Raji (cell line): Measurements from ENCODE around the gene OR52J3.

Source experiments
- POLR2A ChIP-seq: IDR thresholded peaks from 2 replicates; pipeline ENCODE4 v1.6.1; 2011; ENCODE audit warnings: low read depth, low read length, control low read depth; ENCODE audit not compliant: insufficient read depth

OR52J3 gene

DNA sequence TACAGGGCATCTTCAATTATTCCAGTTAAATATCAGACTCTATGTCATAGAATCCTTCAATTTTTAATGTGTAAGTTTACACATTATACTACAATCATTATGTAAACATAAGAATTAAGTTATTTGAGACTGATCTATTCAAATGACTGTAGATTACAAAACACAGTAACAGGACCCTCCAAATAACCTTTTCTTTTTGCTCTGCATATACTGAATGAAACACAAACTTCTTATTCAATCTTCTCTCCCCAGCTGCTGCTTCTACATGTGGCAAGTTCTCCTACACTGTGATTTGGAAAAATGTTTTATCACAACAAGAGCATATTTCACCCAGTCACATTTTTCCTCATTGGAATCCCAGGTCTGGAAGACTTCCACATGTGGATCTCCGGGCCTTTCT, at the start of gene OR52J3:
Gene OR52J3, plus strand, starts transcription at position 301 of the 400 bp plus-strand sequence. Its CDS starts 0 bp downstream, at position 301.
- TF ChIP-seq POLR2A: no peak

DNA sequence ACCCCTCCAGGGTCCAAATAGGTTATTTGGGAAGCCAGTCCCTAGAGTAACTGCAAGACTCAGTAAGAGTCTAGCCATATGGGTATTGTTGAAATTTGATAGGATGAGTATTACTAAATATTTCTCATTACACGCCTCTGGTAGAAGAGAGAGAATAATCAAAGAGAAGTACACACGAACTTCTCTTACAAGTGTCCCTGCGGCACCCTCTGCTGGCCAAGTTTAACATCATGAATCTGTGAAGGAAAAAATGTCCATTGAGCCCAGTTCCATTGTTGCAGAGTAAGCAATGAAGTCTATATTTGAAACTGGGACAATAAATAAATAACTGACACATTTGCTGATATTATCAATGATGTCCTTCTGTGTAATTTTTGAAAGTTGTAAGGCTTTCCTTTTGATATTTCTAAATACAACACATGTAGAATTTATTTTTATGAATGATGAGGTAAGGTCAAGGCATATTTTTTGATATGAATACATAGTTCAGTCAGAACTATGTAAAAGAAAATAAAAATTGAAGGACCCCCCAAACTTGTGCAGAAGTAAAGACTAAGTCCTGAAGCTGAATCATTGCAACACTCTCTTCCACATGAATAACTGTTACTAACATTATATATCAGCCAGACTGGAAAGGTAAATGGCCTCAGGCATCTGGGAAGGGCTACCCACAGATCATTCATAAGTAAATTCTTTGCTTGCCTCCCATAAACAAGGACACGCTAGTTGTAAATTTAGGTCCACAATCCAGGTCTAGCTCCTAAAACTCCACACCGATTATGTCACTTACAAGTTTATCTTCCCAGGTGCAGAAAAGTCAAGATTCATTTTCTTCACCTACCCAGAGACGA, 41.7 kb upstream of the OR52J3 start:
- no peak for TF ChIP-seq POLR2A

DNA sequence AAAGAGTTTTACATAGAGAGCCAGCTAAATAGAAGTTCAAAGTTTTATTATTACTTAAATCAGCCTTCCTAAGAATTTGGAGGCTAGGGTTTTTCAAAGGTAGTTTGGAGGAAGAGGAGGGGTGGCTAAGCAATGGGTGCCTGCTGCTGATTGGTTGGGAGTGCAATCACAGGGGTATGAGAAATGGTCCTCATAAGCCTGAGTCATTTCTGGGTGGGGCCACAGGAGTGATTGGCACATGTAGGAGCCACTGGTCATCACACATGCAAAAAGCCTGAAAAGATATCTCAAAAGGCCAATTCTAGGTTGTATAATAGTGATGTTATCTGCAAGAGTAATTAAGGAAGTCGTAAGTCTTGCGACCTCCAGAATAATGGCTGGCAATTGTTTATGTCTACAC, 38.8 kb upstream of the OR52J3 start:
- TF ChIP-seq POLR2A: no peak

DNA sequence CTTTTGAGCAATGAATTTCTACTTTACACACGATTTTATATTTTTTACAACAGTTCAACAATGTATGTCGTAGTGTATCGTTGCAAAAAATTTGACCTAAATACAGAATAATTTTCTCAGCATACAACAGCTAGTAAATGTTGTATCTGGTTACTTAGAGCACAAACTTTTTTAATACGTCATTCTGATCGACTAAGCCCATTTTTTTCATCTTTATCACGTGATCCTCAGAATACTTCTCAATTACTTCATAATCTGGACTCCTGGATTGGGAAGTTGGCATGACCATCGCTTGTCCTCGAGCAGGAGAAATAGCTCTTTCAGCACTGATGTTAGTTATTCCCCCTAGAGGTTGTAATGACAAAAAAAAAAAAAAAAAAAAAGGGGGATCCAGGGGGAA, 35.1 kb upstream of the OR52J3 start:
- TF ChIP-seq POLR2A: no peak

DNA sequence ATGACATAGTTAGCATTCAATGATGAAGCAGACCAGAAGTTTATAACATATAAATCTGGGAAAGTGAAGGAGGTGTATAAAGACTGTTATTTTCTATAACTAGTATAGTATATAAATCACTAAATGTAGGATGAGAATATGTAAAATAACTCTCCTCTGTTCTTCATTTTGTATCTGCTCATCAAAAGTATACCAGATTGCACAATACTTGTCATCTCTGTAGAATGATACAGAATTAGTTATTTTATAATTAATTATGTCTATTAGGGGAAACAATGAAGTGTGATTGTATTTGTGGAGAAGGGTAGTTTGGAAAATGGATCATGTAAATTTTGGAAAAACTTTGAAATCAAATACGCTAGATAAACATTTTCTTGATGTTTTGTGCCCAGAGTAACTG, 33.3 kb upstream of the OR52J3 start:
- no peak for TF ChIP-seq POLR2A

DNA sequence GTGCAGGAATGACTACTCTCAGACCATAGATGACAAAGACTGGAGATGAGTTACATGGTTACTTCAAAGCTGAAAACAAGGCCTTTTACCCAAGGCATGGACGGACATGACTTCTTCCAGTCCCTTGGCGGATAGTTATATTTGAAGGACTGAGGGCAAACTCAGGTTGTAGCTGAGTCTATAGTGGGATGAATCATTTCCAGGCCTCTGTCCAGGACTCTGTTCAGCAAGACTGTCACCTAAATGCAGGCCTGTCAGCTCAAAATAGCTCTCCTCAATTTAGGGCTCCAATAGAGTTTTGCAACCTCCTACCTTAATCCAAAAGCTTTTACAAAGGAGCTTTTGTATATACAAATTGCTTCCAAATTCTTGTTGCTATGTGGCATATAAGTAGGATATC, 24.3 kb upstream of the OR52J3 start:
- TF ChIP-seq POLR2A: no peak

DNA sequence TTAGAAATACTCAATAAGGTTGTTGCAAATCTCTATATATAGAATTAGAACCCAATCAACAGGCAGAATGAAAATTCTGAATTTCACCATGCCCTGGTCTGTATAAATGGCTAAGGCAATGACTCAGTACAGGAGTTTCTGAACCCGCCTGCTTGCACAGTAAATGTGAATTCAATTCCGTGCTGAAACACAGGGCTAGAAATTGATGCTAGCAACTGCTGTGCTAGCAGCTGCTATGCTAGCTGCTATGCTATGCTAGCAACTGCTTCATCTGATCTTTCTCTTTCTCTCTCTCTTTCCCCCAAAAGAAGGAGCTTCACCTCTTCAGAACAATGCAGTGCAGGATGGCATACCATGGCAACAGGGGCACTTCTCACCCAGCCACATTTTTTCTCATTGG, 9.7 kb upstream of the OR52J3 start:
- TF ChIP-seq POLR2A: no peak

DNA sequence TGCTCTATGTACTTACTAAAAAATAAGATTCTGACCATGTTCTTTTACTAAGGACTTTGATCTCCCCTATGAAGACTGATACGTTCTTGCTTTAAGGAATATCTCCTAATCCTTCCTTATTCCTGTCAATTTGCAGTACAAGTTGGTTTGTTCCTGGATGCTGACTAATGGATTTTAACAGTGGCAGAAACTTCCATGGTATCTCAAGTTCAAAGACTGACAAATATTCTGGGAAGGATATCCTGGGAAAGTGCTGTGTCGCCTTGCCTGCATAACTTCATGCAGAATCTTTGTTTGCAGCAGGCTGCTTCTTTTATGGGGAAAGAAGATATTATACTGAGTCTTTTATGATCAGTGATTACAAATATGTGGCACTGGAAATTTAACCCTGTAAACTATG, 8.4 kb upstream of the OR52J3 start:
- TF ChIP-seq POLR2A: no peak

DNA sequence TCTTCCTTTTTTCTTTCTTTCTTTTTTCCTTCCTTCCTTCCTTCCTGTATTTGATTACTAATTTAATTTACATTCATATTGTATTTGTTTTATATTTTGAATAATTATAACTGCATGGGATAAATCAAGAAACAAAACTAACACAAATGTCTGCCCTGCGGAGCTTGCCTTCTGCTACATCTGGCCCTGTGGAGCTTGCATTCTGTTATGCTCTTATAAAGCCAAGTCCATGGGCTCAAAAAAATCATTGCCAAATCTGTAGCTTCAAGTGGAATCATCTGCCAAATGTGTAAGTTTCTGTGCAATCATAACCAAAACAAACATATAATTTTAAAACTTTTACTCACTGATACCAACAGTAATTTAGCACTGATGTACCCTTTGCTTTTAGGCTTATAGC, 8.0 kb upstream of the OR52J3 start:
- no peak for TF ChIP-seq POLR2A

DNA sequence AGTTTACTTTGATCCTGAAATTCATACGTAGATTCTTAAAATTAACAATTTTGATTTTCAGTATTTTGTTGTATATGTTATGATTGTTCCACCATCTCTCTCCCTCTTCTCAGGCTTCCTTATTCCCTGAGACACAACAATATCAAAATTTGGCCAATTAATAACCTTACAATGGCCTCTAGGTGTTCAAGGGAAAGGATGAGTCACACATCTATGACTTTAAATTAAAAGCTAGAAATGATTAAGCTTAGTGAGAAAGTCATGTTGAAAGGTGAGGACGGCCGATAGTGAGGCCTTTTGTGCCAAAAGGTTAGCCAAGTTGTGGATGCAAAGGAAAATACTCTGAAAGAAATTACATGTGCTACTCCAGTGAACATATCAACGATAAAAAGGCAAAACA, 5.5 kb upstream of the OR52J3 start:
- no peak for TF ChIP-seq POLR2A

DNA sequence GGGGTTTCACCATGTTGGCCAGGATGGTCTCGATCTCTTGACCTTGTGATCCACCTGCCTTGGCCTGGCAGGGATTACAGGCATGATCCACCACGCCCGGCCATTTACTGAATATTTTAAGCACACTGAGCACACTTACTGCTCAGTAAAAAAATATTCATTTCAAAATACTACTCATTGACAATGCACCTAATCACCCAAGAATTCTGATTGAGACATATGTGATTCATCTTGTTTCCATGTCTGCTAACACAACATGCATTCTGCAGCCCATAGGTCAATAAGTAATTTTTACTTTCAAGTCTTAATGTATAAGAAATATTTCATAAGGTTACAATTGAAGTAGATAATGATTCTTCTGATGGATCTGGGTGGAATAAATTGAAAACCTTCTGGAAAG, 4.2 kb upstream of the OR52J3 start:
- no peak for TF ChIP-seq POLR2A

DNA sequence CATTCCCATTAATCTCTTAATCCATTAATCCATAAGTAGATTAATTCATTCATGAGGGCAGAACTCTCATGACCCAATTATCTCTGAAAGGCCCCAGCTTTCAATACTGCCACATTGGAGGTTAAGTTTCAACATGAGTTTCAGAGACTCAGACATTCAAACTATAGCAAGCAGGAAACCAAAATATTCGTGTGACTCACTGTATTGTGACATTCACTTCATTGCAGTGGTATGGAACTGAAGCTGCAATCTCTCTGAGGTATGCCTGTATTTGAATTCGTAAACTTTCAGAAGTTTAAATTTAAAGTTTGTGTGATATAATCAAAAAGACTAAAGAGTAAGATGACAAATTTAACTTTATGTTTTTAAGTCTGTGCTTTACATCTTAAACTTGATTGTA, 2.9 kb upstream of the OR52J3 start:
- TF ChIP-seq POLR2A: no peak

DNA sequence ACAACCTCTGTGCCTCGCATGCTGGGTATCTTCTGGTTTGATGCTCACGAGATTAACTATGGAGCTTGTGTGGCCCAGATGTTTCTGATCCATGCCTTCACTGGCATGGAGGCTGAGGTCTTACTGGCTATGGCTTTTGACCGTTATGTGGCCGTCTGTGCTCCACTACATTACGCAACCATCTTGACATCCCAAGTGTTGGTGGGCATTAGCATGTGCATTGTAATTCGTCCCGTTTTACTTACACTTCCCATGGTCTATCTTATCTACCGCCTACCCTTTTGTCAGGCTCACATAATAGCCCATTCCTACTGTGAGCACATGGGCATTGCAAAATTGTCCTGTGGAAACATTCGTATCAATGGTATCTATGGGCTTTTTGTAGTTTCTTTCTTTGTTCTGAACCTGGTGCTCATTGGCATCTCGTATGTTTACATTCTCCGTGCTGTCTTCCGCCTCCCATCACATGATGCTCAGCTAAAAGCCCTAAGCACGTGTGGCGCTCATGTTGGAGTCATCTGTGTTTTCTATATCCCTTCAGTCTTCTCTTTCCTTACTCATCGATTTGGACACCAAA, 516 bp downstream of the OR52J3 start:
- no peak for TF ChIP-seq POLR2A

DNA sequence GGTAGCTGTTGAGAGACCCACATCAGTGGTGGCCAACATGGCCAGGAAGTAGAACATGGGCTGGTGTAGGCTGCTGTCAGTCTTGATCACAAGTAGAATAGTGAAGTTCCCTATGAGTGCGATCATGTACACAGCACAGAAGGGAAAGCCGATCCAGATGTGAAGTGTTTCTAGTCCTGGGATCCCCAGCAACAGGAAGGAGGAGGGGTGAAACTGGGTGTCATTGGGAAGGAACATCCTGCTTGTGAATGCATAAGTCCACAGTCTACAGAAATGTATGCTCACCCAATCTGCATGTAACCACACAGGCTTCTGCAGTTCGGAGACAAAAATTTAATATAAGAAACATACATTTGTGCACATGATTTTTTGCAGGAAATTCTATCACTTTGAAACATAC, 13.1 kb downstream of the OR52J3 start, which contains the start of gene OR52E2:
Gene OR52E2, minus strand, starts transcription at position 237 of the 400 bp plus-strand sequence. Its CDS starts 0 bp downstream, at position 237.
- no peak for TF ChIP-seq POLR2A

DNA sequence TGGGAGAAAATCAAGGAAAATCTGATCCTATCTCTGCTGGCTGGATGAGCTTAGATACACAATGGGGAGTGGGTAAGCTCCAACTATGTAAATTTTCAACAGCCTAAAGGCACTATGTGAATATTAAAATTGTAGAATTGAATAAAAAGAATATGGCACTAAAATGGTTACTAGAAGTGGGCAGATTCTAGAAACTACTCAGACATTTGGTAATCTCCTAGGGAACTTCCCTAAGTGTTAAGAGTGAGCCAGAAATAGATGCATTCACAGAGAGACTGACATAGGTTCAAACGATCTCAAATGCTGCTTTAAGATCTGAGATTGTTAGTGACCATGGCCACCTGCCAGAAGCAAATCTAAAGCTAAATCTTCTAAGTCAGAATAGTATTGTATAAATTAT, 18.7 kb downstream of the OR52J3 start:
- no peak for TF ChIP-seq POLR2A

DNA sequence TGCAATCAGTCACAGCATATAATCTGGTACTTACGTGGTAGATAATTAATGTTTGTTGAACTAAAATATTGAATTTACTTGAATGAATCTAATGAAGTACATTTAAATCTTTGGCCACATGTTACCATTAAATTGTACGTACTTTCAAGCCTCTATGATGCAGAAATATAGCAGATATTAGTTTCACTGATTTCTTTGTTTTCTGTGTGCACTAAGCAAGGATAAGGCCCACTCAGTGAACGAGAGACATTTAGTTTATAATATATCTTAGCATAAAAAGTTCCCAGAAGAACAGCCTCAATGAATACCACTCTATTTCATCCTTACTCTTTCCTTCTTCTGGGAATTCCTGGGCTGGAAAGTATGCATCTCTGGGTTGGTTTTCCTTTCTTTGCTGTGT, 22.9 kb downstream of the OR52J3 start, which contains the start of gene OR52E1:
Gene OR52E1, plus strand, starts transcription at position 301 of the 400 bp plus-strand sequence.
- TF ChIP-seq POLR2A: no peak
